Liver (tissue), 3 donors: ENCODE data around the gene CPA5.

ENCODE experiments used
- ATF3 ChIP-seq: IDR thresholded peaks from 2 replicates; pipeline ENCODE4 v1.6.1; 2016; ENCODE audit warnings: antibody characterized with exemption
- CTCF ChIP-seq: fragments of 150-350 bp; IDR thresholded peaks from 2 replicates; pipeline ENCODE4 v1.5.1; 2017; ENCODE audit warnings: improper control_type of control experiment, low read depth, low read length; ENCODE audit not compliant: missing input control
- EGR1 ChIP-seq, 2 donors: IDR thresholded peaks; 2 replicates each; pipeline ENCODE4 v1.6.1; 2016 to 2018; ENCODE audit warnings: antibody characterized with exemption in 2 of 2, low read depth in 2 of 2
- HNF4G ChIP-seq: IDR thresholded peaks from 2 replicates; pipeline ENCODE4 v1.6.1; 2016; ENCODE audit warnings: antibody characterized with exemption
- MAX ChIP-seq: IDR thresholded peaks from 2 replicates; pipeline ENCODE4 v1.6.1; 2016; ENCODE audit warnings: antibody characterized with exemption
- RAD21 ChIP-seq, 2 donors: IDR thresholded peaks; 2 replicates each; pipeline ENCODE4 v1.6.1; 2016; ENCODE audit warnings: antibody characterized with exemption in 2 of 2, mild to moderate bottlenecking in 2 of 2
- REST ChIP-seq: IDR thresholded peaks from 2 replicates; pipeline ENCODE4 v1.6.1; 2016; ENCODE audit warnings: antibody characterized with exemption, mild to moderate bottlenecking
- YY1 ChIP-seq: IDR thresholded peaks from 2 replicates; pipeline ENCODE4 v1.6.1; 2016; ENCODE audit warnings: antibody characterized with exemption, mild to moderate bottlenecking
- TF ChIP-seq, protein P1 (sequence below): IDR thresholded peaks from 2 replicates; pipeline ENCODE4 v1.6.1; 2016; ENCODE audit warnings: antibody characterized with exemption
- donor health status: healthy.
- donor health status: healthy.

- TF ChIP-seq CTCF (no peak), EGR1 (IDR thresholded peaks at IDR 0.05; ENCODE audit: low read depth in 2 of 2) (no peak), YY1 (no peak), RAD21 (IDR thresholded peaks at IDR 0.05) (no peak), ATF3 (no peak), MAX (no peak), REST (no peak), HNF4G (no peak)
- TF ChIP-seq, protein P1, sequence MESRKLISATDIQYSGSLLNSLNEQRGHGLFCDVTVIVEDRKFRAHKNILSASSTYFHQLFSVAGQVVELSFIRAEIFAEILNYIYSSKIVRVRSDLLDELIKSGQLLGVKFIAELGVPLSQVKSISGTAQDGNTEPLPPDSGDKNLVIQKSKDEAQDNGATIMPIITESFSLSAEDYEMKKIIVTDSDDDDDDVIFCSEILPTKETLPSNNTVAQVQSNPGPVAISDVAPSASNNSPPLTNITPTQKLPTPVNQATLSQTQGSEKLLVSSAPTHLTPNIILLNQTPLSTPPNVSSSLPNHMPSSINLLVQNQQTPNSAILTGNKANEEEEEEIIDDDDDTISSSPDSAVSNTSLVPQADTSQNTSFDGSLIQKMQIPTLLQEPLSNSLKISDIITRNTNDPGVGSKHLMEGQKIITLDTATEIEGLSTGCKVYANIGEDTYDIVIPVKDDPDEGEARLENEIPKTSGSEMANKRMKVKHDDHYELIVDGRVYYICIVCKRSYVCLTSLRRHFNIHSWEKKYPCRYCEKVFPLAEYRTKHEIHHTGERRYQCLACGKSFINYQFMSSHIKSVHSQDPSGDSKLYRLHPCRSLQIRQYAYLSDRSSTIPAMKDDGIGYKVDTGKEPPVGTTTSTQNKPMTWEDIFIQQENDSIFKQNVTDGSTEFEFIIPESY: no peak
Observed at GRCh38 chr7:130329681-130330080, 14.9 kb upstream of the CPA5 start.
